ENCODE results near the gene GPR18. TPM values are rescaled to one million over a fixed set of nuclear protein-coding genes. Genes with fewer than 3 reads are reported as not detected.

Gene GPR18
- total and polyA plus RNA-seq, 3 donors from 2014 or later: 8.5 to 18.0 (median 16.6) TPM

DNA sequence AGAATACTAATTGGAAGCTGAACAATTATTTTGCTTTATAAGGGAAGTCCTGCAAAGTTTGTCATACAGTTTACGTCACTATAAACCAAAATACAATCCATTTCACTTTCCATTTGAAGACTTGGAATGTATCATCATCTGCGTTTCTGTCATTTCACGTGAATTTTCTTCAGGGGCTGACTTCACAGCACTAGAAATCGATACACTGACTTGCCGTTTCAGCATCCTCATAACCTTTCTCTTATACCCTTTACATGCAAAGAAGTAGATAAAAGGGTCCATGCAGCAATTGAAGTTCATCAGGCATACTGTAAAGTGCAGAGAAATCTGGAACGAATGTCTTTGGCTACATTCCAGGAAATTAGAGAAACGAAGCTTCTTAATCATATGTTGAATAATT, 36.8 kb upstream of the GPR18 start:
- Histone ChIP-seq H3K9me3 (no peaks in the 10 kb centered on the region), H3K4me3 (no peak overlapping the region), H3K27ac (no peak overlapping the region), H3K36me3 (ENCODE audit: low read depth, missing control alignments) (no peaks in the 10 kb centered on the region), H3K4me1 (no peaks in the 10 kb centered on the region), H3K27me3 (no peaks in the 10 kb centered on the region)
- intact Hi-C loops (cut with DNase I; ENCODE audit: low total_unique reads): no loop called here
- TF ChIP-seq, protein P1, sequence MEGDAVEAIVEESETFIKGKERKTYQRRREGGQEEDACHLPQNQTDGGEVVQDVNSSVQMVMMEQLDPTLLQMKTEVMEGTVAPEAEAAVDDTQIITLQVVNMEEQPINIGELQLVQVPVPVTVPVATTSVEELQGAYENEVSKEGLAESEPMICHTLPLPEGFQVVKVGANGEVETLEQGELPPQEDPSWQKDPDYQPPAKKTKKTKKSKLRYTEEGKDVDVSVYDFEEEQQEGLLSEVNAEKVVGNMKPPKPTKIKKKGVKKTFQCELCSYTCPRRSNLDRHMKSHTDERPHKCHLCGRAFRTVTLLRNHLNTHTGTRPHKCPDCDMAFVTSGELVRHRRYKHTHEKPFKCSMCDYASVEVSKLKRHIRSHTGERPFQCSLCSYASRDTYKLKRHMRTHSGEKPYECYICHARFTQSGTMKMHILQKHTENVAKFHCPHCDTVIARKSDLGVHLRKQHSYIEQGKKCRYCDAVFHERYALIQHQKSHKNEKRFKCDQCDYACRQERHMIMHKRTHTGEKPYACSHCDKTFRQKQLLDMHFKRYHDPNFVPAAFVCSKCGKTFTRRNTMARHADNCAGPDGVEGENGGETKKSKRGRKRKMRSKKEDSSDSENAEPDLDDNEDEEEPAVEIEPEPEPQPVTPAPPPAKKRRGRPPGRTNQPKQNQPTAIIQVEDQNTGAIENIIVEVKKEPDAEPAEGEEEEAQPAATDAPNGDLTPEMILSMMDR (IDR thresholded peaks at IDR 0.05): no peak
- TF ChIP-seq POLR2A (IDR thresholded peaks at IDR 0.05): no peak
- DNase-seq: no peak
- 80 to 81% methylated on average over 7 of the region's 7 CpGs for WGBS, 2 donors

DNA sequence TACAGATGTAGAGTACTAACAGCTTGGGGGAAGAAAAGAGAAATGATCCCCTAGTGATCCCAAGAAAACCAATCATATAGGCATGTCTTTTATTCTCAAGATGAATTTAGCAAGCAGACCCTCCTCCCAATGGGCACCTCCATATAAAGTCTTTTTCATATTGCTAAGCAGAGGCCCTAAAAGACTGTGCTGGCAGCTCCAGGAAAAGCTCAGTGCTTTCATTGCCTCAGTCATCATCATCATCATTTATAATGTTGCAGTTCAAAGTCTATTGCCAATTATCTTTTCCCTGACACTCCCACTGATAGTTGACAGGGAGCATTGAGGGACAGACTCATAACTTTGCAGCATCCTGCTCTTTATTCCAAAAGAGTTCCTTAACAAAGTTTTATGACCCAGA, 36.0 kb upstream of the GPR18 start:
- H3K4me1 ChIP-seq: peaks cover 4% of the 10 kb centered on the region
- DNase-seq: no peak
- H3K27me3 ChIP-seq: no peaks in the 10 kb centered on the region
- no peaks in the 10 kb centered on the region for H3K9me3 ChIP-seq
- intact Hi-C loops (cut with DNase I; ENCODE audit: low total_unique reads): no loop called here
- H3K4me3 ChIP-seq: no peak overlapping the region
- H3K27ac ChIP-seq: no peak overlapping the region
- H3K36me3 ChIP-seq (ENCODE audit: low read depth, missing control alignments): no peaks in the 10 kb centered on the region
- TF ChIP-seq, protein P1 (IDR thresholded peaks at IDR 0.05): no peak
- no peak for TF ChIP-seq POLR2A (IDR thresholded peaks at IDR 0.05)

DNA sequence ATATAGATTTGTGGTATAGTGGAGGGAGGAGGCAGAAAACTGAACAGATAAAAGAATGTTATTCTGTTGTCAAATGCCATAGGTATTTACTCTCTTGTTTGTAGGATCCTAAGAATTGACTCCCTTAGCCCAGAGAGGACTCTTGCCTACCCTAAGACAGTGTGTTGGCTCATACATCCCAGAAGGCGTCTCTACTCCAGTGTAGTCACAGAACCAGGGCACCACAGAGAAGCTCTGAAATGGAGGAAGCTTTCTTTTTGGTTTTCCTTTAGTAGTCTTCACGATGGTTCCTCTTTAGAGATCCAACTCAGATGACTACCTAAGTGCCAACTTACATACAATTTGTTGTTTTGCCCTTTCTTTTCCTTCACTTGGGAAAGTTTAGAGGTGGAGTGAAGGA, 35.0 kb upstream of the GPR18 start:
- Histone ChIP-seq H3K27ac (no peak overlapping the region), H3K4me3 (no peak overlapping the region), H3K4me1 (peaks cover 14% of the 10 kb centered on the region), H3K36me3 (ENCODE audit: low read depth, missing control alignments) (no peaks in the 10 kb centered on the region), H3K9me3 (no peaks in the 10 kb centered on the region), H3K27me3 (no peaks in the 10 kb centered on the region)
- no peak for DNase-seq
- 92 to 100% methylated on average over 2 of the region's 2 CpGs for WGBS, 2 donors
- TF ChIP-seq, protein P1 (IDR thresholded peaks at IDR 0.05): no peak
- TF ChIP-seq POLR2A (IDR thresholded peaks at IDR 0.05): no peak
- intact Hi-C loops (cut with DNase I; ENCODE audit: low total_unique reads): no loop called here

DNA sequence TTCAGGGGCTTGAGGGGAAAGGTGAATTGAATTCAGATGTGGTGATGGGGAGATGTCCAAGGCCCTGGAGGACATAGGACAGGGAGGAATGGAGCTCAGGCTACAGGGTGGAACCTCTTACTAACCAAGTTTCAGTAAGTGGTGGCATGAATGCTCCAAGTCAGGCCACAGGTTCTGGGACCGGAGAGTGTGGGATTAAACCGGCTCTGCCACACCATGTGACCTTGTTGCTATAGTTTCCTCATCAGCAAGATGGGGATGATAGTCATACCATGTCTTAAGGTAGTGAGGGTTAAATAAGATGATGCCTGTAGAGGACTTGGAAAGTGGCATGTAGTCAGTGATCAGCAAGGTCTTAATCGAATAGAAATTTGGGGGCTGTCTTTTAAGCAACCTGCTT, 32.7 kb upstream of the GPR18 start:
- peaks cover 34% of the 10 kb centered on the region for H3K4me1 ChIP-seq

More for the DNA sequence above, 32.7 kb upstream of the GPR18 start:
- H3K9me3 ChIP-seq: no peaks in the 10 kb centered on the region
- no peak for DNase-seq
- TF ChIP-seq, protein P1 (IDR thresholded peaks at IDR 0.05): no peak
- TF ChIP-seq POLR2A (IDR thresholded peaks at IDR 0.05): no peak
- intact Hi-C loops (cut with DNase I; ENCODE audit: low total_unique reads): no loop called here
- H3K27ac ChIP-seq: no peak overlapping the region
- no peaks in the 10 kb centered on the region for H3K36me3 ChIP-seq (ENCODE audit: low read depth, missing control alignments)
- H3K4me3 ChIP-seq: no peak overlapping the region
- H3K27me3 ChIP-seq: no peaks in the 10 kb centered on the region
- WGBS, 2 donors: 79 to 87% methylated on average over 3 of the region's 3 CpGs
